Stimulated activated CD8-positive, alpha-beta memory T cell treated with anti-CD3 and anti-CD28 coated beads, Interleukin-2, amount 100 ng/mL, for 1 hour (primary cell): ENCODE data around the gene HADHB.
"Not testable (repeated sequence)": the region's sequence is repeated elsewhere in the genome, so short reads cannot be mapped to it uniquely, and the experiment has no call there.

Experiments used
- DNase-seq, 2 donors: peaks; one replicate each; pipeline ENCODE4 v3.0.0-alpha.2; 2020; ENCODE audit warnings: low read depth in 2 of 2

HADHB gene

DNA sequence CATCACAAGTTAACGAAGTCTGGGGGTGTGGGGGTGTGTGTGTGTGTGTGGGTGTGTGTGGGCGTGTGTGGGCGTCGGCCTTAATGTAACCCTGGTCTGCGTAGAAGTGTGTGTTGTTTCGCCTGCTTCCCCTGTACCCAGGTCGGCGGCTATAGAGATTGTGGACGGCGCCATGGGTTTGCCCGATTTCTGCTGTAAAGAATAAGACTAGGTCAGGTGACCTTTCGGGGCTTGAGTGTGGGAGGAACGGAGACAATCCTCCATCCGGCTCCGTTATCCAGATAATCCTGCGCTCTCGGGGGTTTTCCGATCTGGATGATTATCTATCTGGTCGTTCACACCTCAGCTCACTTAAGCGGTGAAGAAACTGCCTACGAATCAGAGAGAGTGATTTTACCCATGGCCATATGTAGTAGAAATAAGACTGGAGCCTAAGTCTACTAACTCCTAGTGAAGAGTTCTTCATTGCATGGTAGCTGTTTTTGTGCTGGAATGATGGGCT lies 543 bp downstream of the HADHB start:
- peak in 1 of 2 donors; percentile 40 for DNase-seq

- DNase-seq: no peak
Observed at GRCh38 chr2:26245810-26246209, 1.1 kb downstream of the HADHB start.

DNA sequence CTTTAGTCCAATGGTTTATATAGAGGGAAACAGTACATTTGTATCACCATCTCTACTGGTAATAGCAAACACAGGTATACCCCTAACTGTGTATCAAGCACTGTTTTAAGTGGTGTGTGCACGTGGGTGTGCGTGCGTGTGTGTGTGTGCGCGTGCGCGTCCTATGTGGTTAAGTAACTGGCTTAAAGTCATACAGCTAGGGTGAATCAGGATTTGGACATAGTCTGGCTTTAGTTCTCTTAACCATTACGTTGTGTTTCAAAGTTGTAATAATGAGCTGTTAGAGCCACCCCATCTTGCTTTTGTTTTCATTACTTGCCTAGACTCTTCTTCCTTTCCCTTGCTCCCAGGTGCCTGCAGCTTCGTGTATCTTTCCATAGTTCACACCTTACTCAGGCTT lies 2.1 kb downstream of the HADHB start:
- DNase-seq: no peak

GRCh38 chr2:26249625-26250024 lies 4.9 kb downstream of the HADHB start:
- DNase-seq: no peak

DNA sequence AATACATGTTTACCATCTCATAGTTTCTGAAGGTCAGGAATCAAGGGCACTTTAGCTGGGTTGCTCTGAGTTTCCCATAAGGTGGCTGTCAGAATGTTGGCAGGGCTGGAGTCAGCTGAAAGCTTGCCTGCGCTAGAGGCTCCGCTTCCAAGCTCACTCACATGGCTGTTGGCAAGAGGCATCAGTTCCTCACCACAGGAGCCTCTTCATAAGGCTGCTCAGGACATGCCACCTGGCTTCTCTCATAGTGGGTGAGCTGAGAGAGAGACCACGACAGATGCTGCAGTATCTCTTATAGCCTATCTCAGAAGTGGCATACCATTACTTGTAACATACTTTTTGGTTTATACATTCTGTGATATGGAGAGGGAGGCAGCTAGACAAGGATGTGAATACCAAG lies 7.2 kb downstream of the HADHB start:
- no peak for DNase-seq

DNA sequence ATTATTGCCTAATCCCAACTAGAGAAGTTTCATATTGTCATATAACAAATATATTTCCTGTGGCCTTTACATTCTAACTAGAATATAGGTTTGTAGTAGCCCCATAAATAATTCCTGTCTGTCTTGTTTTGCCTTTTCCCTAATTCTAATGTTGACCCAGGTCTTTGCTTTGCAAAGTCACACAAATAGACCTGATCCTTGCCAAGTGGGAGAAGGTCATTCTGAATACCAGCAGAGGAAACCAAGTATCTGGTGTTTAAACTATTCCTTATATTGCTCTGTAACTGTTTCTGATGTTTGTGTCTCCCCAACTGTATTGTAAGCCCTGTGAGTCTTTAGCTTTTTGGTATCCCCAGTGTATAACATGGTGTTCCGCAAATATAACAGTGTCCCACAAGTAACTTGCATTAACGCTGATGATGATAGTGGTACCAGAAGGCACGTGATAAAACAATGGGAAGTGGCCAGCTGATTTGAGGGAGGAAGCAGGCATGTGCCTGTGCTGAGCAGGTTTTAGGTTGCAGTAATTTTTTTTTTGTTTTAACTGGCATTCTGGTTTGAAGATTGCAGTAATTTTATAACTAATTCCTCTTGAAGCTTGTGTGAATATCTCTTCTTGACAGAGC lies 11.1 kb downstream of the HADHB start:
- no peak for DNase-seq

DNA sequence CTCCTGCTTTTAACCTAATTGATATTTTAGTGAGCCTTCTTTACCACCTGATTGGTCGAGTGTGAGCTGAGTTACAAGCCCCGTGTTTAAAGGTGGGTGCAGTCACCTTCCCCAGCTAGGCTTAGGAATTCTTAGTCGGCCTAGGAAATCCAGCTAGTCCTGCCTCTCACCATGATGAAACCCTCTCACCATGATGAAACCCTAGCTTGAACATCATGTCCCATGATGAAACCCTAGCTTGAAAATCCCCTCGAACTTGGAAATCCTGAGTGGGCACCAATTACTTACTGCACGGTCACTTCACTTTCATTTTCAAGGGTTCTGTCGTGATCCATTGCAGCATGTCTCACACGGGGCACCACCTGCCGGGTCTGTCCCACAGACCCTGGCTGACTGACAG lies 14.1 kb downstream of the HADHB start:
- not testable (repeated sequence) for DNase-seq

GRCh38 chr2:26268213-26268612 lies 23.5 kb downstream of the HADHB start:
- no peak for DNase-seq

DNA sequence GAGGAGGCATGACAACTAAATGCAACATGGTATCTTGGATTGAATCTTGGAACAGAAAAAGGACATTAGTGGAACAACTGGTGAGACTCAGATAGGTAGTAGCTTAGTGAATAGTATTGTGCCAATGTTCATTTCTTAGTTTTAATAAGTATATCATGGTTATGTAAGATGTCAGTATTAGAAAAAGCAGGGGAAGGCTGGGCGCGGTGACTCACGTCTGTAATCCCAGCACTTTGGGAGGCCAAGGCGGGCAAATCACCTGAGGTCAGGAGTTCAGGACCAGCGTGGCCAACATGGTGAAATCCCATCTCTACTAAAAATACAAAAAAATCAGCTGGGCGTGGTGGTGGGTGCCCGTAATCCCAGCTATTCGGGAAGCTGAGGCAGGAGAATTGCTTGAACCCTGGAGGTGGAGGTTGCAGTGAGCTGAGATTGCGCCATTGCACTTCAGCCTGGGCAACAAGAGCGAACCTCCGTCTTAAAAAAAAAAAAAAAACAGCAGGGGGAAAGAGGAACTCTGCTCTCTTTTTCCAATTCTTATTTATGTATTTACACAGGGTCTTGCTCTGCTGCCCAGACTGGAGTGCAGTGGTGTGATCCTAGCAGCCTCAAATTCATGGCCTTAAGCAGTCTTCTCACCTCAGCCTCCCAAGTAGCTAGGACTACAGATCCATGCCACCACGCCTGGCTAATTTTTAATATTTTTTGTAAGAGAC lies 24.1 kb downstream of the HADHB start:
- not testable (repeated sequence) for DNase-seq

- DNase-seq: no peak
Observed at GRCh38 chr2:26269571-26270158, 24.9 kb downstream of the HADHB start.

DNA sequence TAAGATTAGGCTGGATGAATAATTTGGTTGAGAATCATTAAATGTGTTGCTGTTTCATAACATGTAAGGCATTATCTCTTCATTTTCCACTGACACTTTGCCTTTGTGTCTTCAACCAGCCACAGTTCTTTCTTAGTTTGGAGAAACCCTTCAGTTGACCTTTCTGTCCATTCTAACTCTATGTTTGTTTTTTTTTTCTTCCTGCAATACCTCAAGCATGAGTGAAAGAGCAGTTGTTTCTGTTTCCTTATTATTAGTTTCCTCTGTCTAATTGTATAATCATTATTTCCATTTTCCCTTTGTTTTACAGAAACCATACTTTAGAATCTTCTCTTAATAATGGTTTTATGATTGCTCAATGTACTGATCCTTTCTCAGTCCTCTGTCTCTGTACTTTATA lies 25.6 kb downstream of the HADHB start:
- DNase-seq: no peak

DNA sequence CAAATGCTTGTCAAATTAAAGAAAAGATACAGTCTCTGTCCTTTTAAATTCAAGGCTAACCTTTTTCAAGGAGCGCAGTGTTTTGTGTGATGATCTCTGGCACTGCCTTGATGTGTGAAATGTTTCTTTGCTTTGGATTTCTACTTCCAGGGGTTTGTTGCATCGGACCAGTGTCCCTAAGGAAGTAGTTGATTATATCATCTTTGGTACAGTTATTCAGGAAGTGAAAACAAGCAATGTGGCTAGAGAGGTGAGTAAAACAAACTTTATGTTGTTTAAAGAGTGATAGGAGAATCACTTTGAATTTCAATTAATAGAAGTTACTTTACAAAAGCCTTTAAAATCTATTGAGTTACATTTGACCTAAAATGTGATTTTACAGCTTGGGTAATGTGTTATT lies 28.8 kb downstream of the HADHB start:
- DNase-seq: no peak

GRCh38 chr2:26274058-26274613 lies 29.4 kb downstream of the HADHB start:
- no peak for DNase-seq

- no peak for DNase-seq
Observed at GRCh38 chr2:26276484-26277227, 31.9 kb downstream of the HADHB start.

DNA sequence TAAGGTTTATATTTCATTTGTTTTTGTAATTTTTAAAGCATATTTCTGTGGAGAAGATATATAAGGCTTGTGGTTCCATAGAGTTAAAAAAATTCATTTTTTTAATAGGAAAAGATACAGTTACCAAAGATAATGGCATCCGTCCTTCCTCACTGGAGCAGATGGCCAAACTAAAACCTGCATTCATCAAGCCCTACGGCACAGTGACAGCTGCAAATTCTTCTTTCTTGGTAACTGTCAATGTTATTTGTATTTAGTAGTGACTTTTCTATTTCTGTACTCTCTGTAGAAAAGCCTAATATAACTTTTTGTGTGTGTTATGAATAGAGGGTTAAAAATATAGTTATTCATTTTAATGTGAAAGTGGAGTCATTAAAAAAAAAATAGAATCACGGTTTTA lies 35.1 kb downstream of the HADHB start:
- DNase-seq: no peak

DNA sequence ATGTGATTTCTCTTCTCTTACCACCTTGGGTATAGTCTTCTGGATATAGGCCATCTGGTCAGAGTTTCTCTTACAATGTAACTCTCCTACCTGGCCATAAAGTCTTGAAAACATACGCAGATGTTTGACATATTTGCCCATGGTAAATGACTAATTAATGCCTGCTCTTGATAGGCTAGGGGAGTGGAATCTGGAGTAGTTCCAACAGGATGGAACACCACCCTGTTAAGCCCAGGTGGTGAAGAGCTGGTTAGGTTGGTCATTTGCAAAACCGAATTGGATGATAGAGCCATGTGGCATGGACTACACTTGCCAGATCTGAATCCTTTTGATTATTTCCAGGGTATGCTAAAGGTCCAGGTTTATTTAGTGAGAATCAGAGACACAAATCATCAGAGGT lies 36.5 kb downstream of the HADHB start:
- DNase-seq: no peak

- no peak for DNase-seq
Observed at GRCh38 chr2:26283606-26284005, 38.9 kb downstream of the HADHB start.

- no peak for DNase-seq
Observed at GRCh38 chr2:26284132-26284531, 39.4 kb downstream of the HADHB start.

DNA sequence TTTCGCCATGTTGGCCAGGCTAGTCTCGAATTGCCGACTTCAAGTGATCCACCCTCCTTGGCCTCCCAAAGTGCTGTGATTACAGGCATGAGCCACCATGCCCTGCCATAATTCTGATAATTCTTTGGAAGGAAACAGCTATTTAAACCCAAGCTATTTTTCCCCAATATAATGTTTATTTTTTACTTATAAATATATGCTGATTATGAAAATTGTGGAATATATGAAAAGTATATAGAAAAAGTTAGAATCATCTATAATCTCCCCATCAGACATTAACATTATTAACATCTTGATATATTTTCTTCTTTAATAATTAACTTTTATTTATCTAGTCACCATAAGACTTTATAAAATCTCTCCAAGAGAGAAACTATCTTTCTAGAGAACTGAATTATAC lies 41.2 kb downstream of the HADHB start:
- no peak for DNase-seq

- no peak for DNase-seq
Observed at GRCh38 chr2:26290001-26290400, 45.3 kb downstream of the HADHB start.

DNA sequence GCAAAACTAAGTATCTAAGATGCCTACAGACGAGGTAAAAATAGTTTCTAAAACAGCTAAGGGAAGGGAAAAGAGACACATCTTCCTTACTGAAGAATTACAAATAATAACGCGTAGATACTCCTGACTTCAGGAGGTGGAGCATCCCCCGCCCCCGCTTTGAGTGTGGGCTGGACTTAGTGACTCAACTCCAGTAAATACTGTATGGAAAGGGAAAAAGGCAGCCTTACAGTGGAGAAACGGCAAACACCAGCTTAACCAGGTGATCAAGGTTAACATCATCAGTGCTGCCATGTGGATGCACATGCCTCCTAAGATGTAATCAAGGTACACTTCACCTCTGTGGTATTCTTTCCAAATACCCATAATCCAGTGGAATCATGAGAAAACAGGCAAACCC lies 47.9 kb downstream of the HADHB start:
- DNase-seq: no peak

DNA sequence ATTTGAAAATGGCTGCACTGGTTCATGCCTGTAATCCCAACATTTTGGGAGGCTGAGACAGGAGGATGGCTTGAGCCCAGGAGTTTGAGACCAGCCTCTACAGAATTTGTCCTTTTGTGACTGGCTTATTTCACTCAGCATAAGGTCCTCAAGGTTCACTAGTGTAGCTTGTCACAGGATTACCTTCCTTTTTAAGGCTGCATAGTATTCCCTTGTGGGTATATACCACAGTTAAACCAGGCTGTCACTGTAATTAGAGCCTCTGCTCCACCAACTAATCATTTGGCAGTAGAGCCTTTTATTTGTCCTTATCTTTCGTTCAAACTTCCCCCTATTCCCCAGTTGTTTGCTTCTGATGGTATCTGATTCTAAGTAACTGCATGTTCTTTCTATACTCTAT lies 50.8 kb downstream of the HADHB start:
- no peak for DNase-seq
